Measurements from ENCODE around the gene NTNG1. TPM values are rescaled to one million over a fixed set of nuclear protein-coding genes. Genes with fewer than 3 reads are reported as not detected.

The NTNG1 gene
- total RNA-seq, 2 experiments from 2014 or later, result 2.3 to 5.9 TPM

GRCh38 chr1:107342316-107342715, 201.5 kb downstream of the NTNG1 start:
- no peak for DNase-seq (ENCODE audit: low spot score)
- H3K79me2 ChIP-seq (ENCODE audit: insufficient read depth, low read depth, low read length), result no peaks in the 10 kb centered on the region
- H3K9me2 ChIP-seq (ENCODE audit: insufficient read depth, low read length), result no peaks in the 10 kb centered on the region
- H3K9me3 ChIP-seq (ENCODE audit: low read length), result no peaks in the 10 kb centered on the region
- ChIA-PET CTCF (ENCODE audit: unreplicated experiment) (interaction anchor here (1.0 kb wide), 1 partner anchor 15 kb away, joined by 3 read pairs; no protein-coding TSS in a partner anchor), POLR2A (no interaction called here)
- H3K4me1 ChIP-seq (ENCODE audit: insufficient read depth, low read length, poor library complexity, severe bottlenecking), result no peaks in the 10 kb centered on the region
- no peak overlapping the region for H3K4me3 ChIP-seq (ENCODE audit: low read depth, low read length, poor library complexity, severe bottlenecking)
- no peaks in the 10 kb centered on the region for H4K20me1 ChIP-seq (ENCODE audit: insufficient read depth, low read length)
- H3K36me3 ChIP-seq (ENCODE audit: insufficient read depth, low read length), result no peaks in the 10 kb centered on the region; the same call in 1 of the 2 replicates
- no peak for TF ChIP-seq EZH2phosphoT487 (IDR thresholded peaks at IDR 0.05; ENCODE audit: borderline replicate concordance, low read depth, low read length)
- TF ChIP-seq CTCF (conservative IDR thresholded peaks at IDR 0.05; ENCODE audit: low read length), result no peak
- no peak overlapping the region for H3K27ac ChIP-seq (ENCODE audit: low read depth, low read length, poor library complexity, severe bottlenecking)
- intact Hi-C loops (cut with micrococcal nuclease; ENCODE audit: unreplicated experiment), result no loop called here
- no peak overlapping the region for H2AFZ ChIP-seq (ENCODE audit: low read length)
- H3K4me2 ChIP-seq (ENCODE audit: low read length), result no peak overlapping the region
- no TSS peak for BruUV-seq (replicated peaks)

- Histone ChIP-seq H3K9me2 (ENCODE audit: insufficient read depth, low read length) (no peaks in the 10 kb centered on the region), H2AFZ (ENCODE audit: low read length) (no peak overlapping the region), H3K79me2 (ENCODE audit: insufficient read depth, low read depth, low read length) (no peaks in the 10 kb centered on the region), H3K9me3 (ENCODE audit: low read length) (no peaks in the 10 kb centered on the region), H3K36me3 (ENCODE audit: insufficient read depth, low read length) (no peaks in the 10 kb centered on the region; the same call in 1 of the 2 replicates), H3K4me3 (ENCODE audit: low read depth, low read length, poor library complexity, severe bottlenecking) (no peak overlapping the region), H3K4me1 (ENCODE audit: insufficient read depth, low read length, poor library complexity, severe bottlenecking) (no peaks in the 10 kb centered on the region), H3K27ac (ENCODE audit: low read depth, low read length, poor library complexity, severe bottlenecking) (no peak overlapping the region), H3K4me2 (ENCODE audit: low read length) (no peak overlapping the region), H4K20me1 (ENCODE audit: insufficient read depth, low read length) (no peaks in the 10 kb centered on the region)
- intact Hi-C loops (cut with micrococcal nuclease; ENCODE audit: unreplicated experiment), result no loop called here
- TF ChIP-seq CTCF (conservative IDR thresholded peaks at IDR 0.05; ENCODE audit: low read length) (no peak), EZH2phosphoT487 (IDR thresholded peaks at IDR 0.05; ENCODE audit: borderline replicate concordance, low read depth, low read length) (no peak)
- no TSS peak for BruUV-seq (replicated peaks)
- DNase-seq (ENCODE audit: low spot score), result no peak
- CTCF ChIA-PET (ENCODE audit: unreplicated experiment), result interaction anchor here (1.0 kb wide), 1 partner anchor 15 kb away, joined by 3 read pairs; no protein-coding TSS in a partner anchor
- POLR2A ChIA-PET, result interaction anchor here (0.5 to 1.0 kb wide), 2 partner anchors 117 to 1370 kb away, joined by 3 read pairs; partner anchors contain the start of gene FNDC7
These were observed 201.9 kb downstream of the NTNG1 start for GRCh38 chr1:107342768-107343167.

GRCh38 chr1:107343601-107344000, 202.8 kb downstream of the NTNG1 start:
- no peak for TF ChIP-seq EZH2phosphoT487 (IDR thresholded peaks at IDR 0.05; ENCODE audit: borderline replicate concordance, low read depth, low read length)
- no peak for TF ChIP-seq CTCF (conservative IDR thresholded peaks at IDR 0.05; ENCODE audit: low read length)
- Histone ChIP-seq H3K4me2 (ENCODE audit: low read length) (no peak overlapping the region), H3K4me1 (ENCODE audit: insufficient read depth, low read length, poor library complexity, severe bottlenecking) (no peaks in the 10 kb centered on the region), H3K4me3 (ENCODE audit: low read depth, low read length, poor library complexity, severe bottlenecking) (no peak overlapping the region), H3K9me3 (ENCODE audit: low read length) (no peaks in the 10 kb centered on the region), H4K20me1 (ENCODE audit: insufficient read depth, low read length) (no peaks in the 10 kb centered on the region), H3K36me3 (ENCODE audit: insufficient read depth, low read length) (no peaks in the 10 kb centered on the region; the same call in 1 of the 2 replicates), H3K27ac (ENCODE audit: low read depth, low read length, poor library complexity, severe bottlenecking) (no peak overlapping the region), H3K79me2 (ENCODE audit: insufficient read depth, low read depth, low read length) (no peaks in the 10 kb centered on the region), H2AFZ (ENCODE audit: low read length) (no peak overlapping the region), H3K9me2 (ENCODE audit: insufficient read depth, low read length) (no peaks in the 10 kb centered on the region)
- intact Hi-C loops (cut with micrococcal nuclease; ENCODE audit: unreplicated experiment), result no loop called here
- no peak for DNase-seq (ENCODE audit: low spot score)
- BruUV-seq (replicated peaks), result no TSS peak
- ChIA-PET POLR2A (interaction anchor here (0.7 to 1.0 kb wide), 6 partner anchors 16 to 409 kb away, joined by 3 to 7 read pairs (median 3); no protein-coding TSS in a partner anchor), CTCF (ENCODE audit: unreplicated experiment) (interaction anchor here (1.0 kb wide), 1 partner anchor 16 kb away, joined by 3 read pairs; no protein-coding TSS in a partner anchor)
